ENCODE results near the gene PYGM.

- TF ChIP-seq CTCF (IDR thresholded peaks at IDR 0.05): no peak
- no peak for TF ChIP-seq POLR2A (IDR thresholded peaks at IDR 0.05)
Observed at GRCh38 chr11:64698427-64698826, 61.3 kb downstream of the PYGM start.

Measured in testis (tissue), 2 donors.